Measurements from ENCODE around the gene HSD11B1L. TPM values are rescaled to one million over a fixed set of nuclear protein-coding genes. Genes with fewer than 3 reads are reported as not detected.

HSD11B1L gene
- total and polyA plus RNA-seq, 2 donors (not counting 3 experiments of a cell fraction or from before 2014, with no cell fraction given) = 4.4 to 9.1 TPM

- H3K9me1 ChIP-seq (replicated peaks; ENCODE audit: control insufficient read depth, extremely low read depth, insufficient read depth, low read length) = no peaks in the 10 kb centered on the region
- H3K79me2 ChIP-seq (ENCODE audit: control insufficient read depth, insufficient read depth, low read length) = peaks cover 84% of the 10 kb centered on the region
- ChIA-PET POLR2A (no interaction called here), CTCF (no interaction called here)
- H3K27me3 ChIP-seq (ENCODE audit: control insufficient read depth in 2 of 2, insufficient read depth in 2 of 2, low read length in 2 of 2) = no peaks in the 10 kb centered on the region
- no peak overlapping the region for H2AFZ ChIP-seq (ENCODE audit: low read depth, low read length)
- H3K4me2 ChIP-seq (ENCODE audit: insufficient read depth, low read length) = no peak overlapping the region
- FAIRE-seq (no peak), DNase-seq (ENCODE audit: low read depth, low spot score) (no peak)
- H3K9me3 ChIP-seq (replicated peaks; ENCODE audit: control insufficient read depth, insufficient read depth, low read length) = no peaks in the 10 kb centered on the region
- no TSS peak for BruUV-seq (replicated peaks)
- no peak overlapping the region for H3K4me3 ChIP-seq (replicated peaks in 1 of 3; ENCODE audit: insufficient read depth in 1 of 3, low read depth in 1 of 3, low read length in 3 of 3)
- intact Hi-C loops (cut with micrococcal nuclease) (loop anchor here (10.0 kb wide), 1 partner anchor 542 kb away; no protein-coding TSS in a partner anchor), dilution Hi-C loops (cut with MboI; ENCODE audit: extremely low pct_ligation_motif_present, low sequenced_read_pairs) (no loop called here)
- no peak for TF ChIP-seq MYC (IDR thresholded peaks at IDR 0.05; ENCODE audit: low read depth, low read length)
- no peak for TF ChIP-seq CTCF (IDR thresholded peaks at IDR 0.05; ENCODE audit: extremely low read depth in 1 of 2, insufficient read depth in 1 of 2, low read depth in 1 of 2, low read length in 2 of 2)
- TF ChIP-seq POLR2AphosphoS5 (IDR thresholded peaks at IDR 0.05; ENCODE audit: insufficient read depth, low read depth, low read length) = no peak
- no peak for TF ChIP-seq POLR2A (IDR thresholded peaks at IDR 0.05; ENCODE audit: low read depth, low read length)
- no peak for TF ChIP-seq FOS (IDR thresholded peaks at IDR 0.05; ENCODE audit: borderline replicate concordance, insufficient read depth, low read length)
- TF ChIP-seq GATA2 (IDR thresholded peaks at IDR 0.05; ENCODE audit: insufficient read depth, insufficient read length, low read depth, low read length) = no peak
- no peak for TF ChIP-seq MAX (IDR thresholded peaks at IDR 0.05; ENCODE audit: insufficient read depth, insufficient read length)
- TF ChIP-seq JUN (IDR thresholded peaks at IDR 0.05; ENCODE audit: borderline replicate concordance, insufficient read depth, insufficient read length, low read depth) = no peak
- TF ChIP-seq EZH2 (IDR thresholded peaks at IDR 0.05; ENCODE audit: borderline replicate concordance, low read depth, low read length, severe bottlenecking) = no peak
- peaks cover 18 to 32% of the 10 kb centered on the region in 2 experiments for H3K36me3 ChIP-seq (ENCODE audit: control insufficient read depth in 2 of 2, extremely low read depth in 1 of 2, insufficient read depth in 2 of 2, low read length in 2 of 2)
- H3K9ac ChIP-seq (replicated peaks; ENCODE audit: extremely low read depth, insufficient read depth, low read length) = no peak overlapping the region
- H4K20me1 ChIP-seq (replicated peaks; ENCODE audit: control insufficient read depth, extremely low read depth, insufficient read depth, low read length) = peaks cover 3% of the 10 kb centered on the region
- H3K4me1 ChIP-seq (ENCODE audit: control insufficient read depth, extremely low read depth, insufficient read depth, low read length) = no peaks in the 10 kb centered on the region
- no peak overlapping the region for H3K27ac ChIP-seq (ENCODE audit: insufficient read depth, low read depth, low read length)
These were observed 37.8 kb upstream of the HSD11B1L start for GRCh38 chr19:5643060-5643459.

Data from endothelial cell of umbilical vein (primary cell).